Fibroblast of mammary gland (primary cell): ENCODE measurements around the gene PALD1.

ENCODE experiments used
- DNase-seq: peaks from one replicate; pipeline ENCODE4 v3.0.0-alpha.2; 2010; ENCODE audit warnings: low read depth
- H3K4me3 ChIP-seq: 2 replicates; pipeline ENCODE4 v1.5.1; 2011; ENCODE audit warnings: low read depth, mild to moderate bottlenecking, low read length, moderate library complexity; ENCODE audit not compliant: control insufficient read depth
- CTCF ChIP-seq: conservative IDR thresholded peaks from 2 replicates; pipeline ENCODE4 v1.5.1; 2011; ENCODE audit warnings: low read depth, low read length, inconsistent platforms; ENCODE audit not compliant: control insufficient read depth, insufficient read depth

PALD1 gene

DNA sequence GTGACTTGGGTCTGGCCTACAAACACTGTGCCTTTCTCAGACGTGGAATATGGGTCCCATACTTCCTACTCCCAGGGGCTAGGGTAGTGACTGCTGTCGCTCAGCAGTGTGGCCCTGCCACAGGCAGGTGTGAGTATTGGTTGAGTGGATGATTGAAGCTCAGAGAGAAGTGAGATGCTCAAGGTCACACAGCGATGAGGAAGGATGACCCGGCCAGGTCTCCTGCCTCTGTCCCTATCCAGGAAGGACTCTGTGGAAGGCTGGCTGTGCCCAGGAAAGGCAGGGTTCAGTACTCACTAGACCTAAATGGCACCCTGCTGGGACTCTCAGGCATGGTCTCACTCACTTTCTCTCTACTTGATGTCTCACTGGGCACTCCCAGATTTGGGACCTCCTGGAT lies 121.2 kb downstream of the PALD1 start:
- DNase-seq, result no peak
- H3K4me3 ChIP-seq, result no peak overlapping the region
- TF ChIP-seq CTCF, result no peak

DNA sequence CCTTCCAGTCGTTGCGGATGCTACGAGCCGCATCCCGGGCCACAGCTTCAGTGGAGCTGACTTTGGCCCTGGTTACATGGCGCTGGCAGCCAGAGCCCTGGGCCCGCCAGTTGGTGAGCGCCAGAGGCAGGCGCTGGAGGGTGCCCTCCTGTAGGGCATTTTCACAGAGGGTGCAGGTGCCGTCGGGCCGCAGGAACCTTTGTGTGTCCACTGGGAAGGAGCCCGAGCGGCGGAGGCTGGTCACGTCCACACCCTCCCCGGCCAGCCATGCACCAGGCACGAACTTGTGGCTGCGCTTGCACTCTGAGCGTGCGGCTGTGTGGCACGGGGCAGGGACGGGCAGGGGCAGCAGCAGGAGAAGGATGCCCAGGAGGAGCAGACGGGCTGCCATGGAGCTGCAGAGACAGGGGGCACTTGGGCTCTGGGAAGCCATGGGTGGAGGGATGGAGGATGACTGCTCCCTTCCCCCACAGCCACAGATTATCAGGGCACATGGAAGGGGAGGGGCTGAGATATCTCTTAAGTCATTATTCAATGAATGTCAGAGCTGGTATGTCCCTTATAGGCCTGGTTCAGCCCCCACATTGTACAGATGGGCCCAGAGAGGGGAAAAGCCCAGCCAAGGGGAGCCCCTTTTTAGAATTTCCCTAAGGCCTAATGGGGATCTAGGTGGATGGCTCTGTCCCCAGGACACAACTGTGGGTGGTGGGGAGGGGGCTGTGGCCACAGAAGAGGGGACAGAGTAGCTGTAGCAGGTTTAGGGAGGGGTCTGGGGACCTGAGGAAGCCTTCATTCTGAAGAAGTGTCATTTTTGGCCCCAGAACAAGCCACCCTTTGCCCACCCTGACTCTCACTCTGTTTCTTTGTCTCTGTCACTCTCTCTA lies 122.2 kb downstream of the PALD1 start:
- TF ChIP-seq CTCF, result no peak
- no peak for DNase-seq
- no peak overlapping the region for H3K4me3 ChIP-seq

- TF ChIP-seq CTCF, result no peak
- H3K4me3 ChIP-seq, result no peak overlapping the region
- no peak for DNase-seq
Observed at GRCh38 chr10:70601746-70602145, 123.2 kb downstream of the PALD1 start.

DNA sequence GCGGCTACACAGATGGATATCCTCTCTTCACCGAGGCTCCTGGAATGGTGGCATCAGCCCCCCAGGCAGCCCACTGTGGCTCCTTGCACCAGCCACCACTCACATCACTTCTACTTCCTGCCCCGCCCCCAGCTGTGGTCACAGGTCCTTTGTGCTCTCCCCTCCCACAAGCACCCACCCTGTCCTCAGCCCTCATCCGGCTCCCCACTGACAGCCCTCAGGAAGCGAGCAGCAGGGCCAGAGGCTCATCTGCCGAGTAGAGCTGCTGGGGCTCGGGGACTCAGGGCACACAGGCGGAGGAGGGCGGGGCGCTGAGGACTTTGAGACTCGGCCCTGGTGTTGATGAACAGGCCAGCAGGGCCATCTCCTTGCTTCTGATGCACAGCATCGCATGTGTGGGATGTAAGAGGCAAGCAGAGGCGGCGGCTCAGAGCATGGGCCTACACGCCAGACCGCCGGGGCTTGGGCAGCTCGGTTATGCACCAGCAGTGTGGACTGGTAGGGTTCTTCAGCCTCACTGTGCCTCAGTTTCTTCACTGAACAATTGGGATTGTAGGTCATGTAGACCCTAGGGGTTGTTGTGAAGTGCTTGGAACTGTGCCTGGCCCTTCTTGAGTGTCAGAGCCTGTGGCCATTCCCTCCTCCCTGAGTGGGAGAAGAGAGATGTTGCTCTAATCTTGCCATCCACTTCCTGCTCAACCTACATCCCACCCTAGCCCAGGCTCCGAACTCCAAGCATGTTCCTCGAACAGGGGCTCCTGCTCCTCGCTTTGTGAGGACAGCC lies 124.3 kb downstream of the PALD1 start, which contains the start of gene PRF1:
Gene PRF1, minus strand, starts transcription at position 77 of the 784 bp plus-strand sequence. CDS start 1,839 bp downstream, outside the sequence.
- no peak for DNase-seq
- no peak within 1 kb of the TSS for H3K4me3 ChIP-seq
- no peak for TF ChIP-seq CTCF

DNA sequence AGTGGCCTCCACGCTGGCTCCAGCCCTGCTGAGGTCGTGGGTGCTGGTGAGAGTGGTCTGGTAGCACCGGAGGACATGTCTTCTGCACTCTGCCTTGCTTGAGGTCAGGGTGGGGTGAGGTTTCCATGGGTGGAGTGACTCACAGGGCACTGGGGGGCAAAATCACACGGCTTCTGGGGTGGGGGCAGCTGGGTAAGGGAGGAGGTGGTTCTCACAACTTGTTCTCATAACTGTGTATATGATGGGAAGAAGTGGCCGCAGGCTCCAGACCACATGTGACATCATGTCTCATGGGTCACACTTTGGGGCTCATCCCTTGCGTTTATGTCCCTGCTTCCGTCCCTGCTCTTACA lies 124.9 kb downstream of the PALD1 start:
- no peak for DNase-seq
- no peak for TF ChIP-seq CTCF
- no peak overlapping the region for H3K4me3 ChIP-seq

- no peak for TF ChIP-seq CTCF
- no peak overlapping the region for H3K4me3 ChIP-seq
- DNase-seq, result no peak
Observed at GRCh38 chr10:70604106-70604505, 125.5 kb downstream of the PALD1 start.
